NT2/D1 (cell line): ENCODE results near the gene FBXW11.
"Not testable (repeated sequence)": the region's sequence is repeated elsewhere in the genome, so short reads cannot be mapped to it uniquely, and the experiment has no call there.

Experiments
- DNase-seq: peaks from one replicate; pipeline ENCODE4 v3.0.0-alpha.2; 2011; ENCODE audit warnings: low read depth, low spot score
- H3K27me3 ChIP-seq: 2 replicates; pipeline ENCODE4 v1.6.0; 2011; ENCODE audit warnings: mild to moderate bottlenecking; ENCODE audit not compliant: insufficient read length, insufficient read depth
- H3K36me3 ChIP-seq: 2 replicates; pipeline ENCODE4 v1.6.1; 2011; ENCODE audit warnings: mild to moderate bottlenecking, low read length, mixed read lengths; ENCODE audit not compliant: insufficient read depth, insufficient read length
- H3K4me1 ChIP-seq: 2 replicates; pipeline ENCODE4 v1.5.1; 2011; ENCODE audit not compliant: insufficient read depth, insufficient read length
- H3K4me3 ChIP-seq: 2 replicates; pipeline ENCODE4 v1.5.1; 2011; ENCODE audit warnings: low read depth; ENCODE audit not compliant: insufficient read length
- H3K9ac ChIP-seq: 2 replicates; pipeline ENCODE4 v1.6.0; 2011; ENCODE audit warnings: low read depth; ENCODE audit not compliant: insufficient read length
- H3K9me3 ChIP-seq: 2 replicates; pipeline ENCODE4 v1.5.1; 2011; ENCODE audit warnings: mild to moderate bottlenecking, low read length; ENCODE audit not compliant: insufficient read depth
- SUZ12 ChIP-seq: IDR thresholded peaks from 2 replicates; pipeline ENCODE4 v1.6.1; 2011; ENCODE audit not compliant: insufficient read length, insufficient read depth; ENCODE audit errors: extremely low read depth
- YY1 ChIP-seq: IDR thresholded peaks from 2 replicates; pipeline ENCODE4 v1.6.1; 2011; ENCODE audit not compliant: insufficient read length, insufficient read depth
- ZNF274 ChIP-seq: IDR thresholded peaks from 2 replicates; pipeline ENCODE4 v1.6.1; 2011; ENCODE audit warnings: mild to moderate bottlenecking, low read depth, low read length

Gene FBXW11

DNA sequence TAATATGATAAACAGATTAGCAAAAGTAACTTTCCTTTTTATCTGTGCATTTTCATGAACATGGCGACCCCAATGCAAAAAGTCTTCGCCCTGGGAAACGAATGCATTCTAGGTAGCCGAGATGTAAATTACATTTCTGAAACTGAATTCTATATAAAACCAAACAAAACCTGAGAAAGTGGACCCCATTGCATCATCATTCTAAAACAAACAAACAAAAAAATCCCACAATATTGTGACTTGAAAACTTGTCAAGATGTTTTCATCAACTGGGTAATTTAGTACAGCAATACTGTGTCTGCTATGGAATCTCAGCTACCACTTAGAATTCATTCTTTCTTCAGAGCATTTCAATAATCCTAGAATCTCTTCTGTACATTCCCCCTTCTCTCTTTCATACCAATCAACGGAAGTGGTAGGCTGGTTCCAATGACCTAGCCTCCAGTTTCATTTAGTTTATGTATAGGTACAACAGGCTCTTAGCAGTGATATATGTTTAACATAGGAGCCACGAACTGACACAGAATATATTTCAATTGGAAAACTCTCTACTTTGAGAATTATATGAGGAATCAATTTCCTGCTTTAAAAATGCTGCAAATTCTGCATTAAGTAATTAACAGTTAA is 85.6 kb downstream of the FBXW11 start:
- Histone ChIP-seq H3K4me1 (no peaks in the 10 kb centered on the region), H3K36me3 (no peaks in the 10 kb centered on the region), H3K9ac (no peak overlapping the region), H3K4me3 (no peak overlapping the region), H3K27me3 (no peaks in the 10 kb centered on the region), H3K9me3 (peaks cover 6% of the 10 kb centered on the region; the same call in 1 of the 2 replicates)
- no peak for TF ChIP-seq ZNF274
- TF ChIP-seq SUZ12 = no peak
- no peak for TF ChIP-seq YY1
- DNase-seq = no peak

GRCh38 chr5:171915700-171916099 is 90.7 kb downstream of the FBXW11 start:
- not testable (repeated sequence) for H3K9me3 ChIP-seq, H3K4me3 ChIP-seq, DNase-seq, H3K4me1 ChIP-seq, H3K27me3 ChIP-seq, H3K36me3 ChIP-seq, H3K9ac ChIP-seq

GRCh38 chr5:171914726-171915338 is 91.6 kb downstream of the FBXW11 start:
- Histone ChIP-seq H3K9me3 (no peaks in the 10 kb centered on the region), H3K36me3 (peaks cover 7% of the 10 kb centered on the region), H3K4me3 (no peak overlapping the region), H3K9ac (no peak overlapping the region), H3K4me1 (no peaks in the 10 kb centered on the region), H3K27me3 (no peaks in the 10 kb centered on the region)
- DNase-seq = no peak
- TF ChIP-seq YY1 (no peak), ZNF274 (no peak), SUZ12 (no peak)

GRCh38 chr5:171913987-171914273 is 92.5 kb downstream of the FBXW11 start:
- no peak for TF ChIP-seq SUZ12
- no peak for TF ChIP-seq YY1
- no peak for DNase-seq
- no peaks in the 10 kb centered on the region for H3K4me1 ChIP-seq
- H3K9me3 ChIP-seq = no peaks in the 10 kb centered on the region
- no peak overlapping the region for H3K4me3 ChIP-seq
- H3K36me3 ChIP-seq = peaks cover 10% of the 10 kb centered on the region
- H3K9ac ChIP-seq = no peak overlapping the region
- no peaks in the 10 kb centered on the region for H3K27me3 ChIP-seq

- no peak overlapping the region for H3K9ac ChIP-seq
- no peak for DNase-seq
- H3K4me3 ChIP-seq = no peak overlapping the region
- no peaks in the 10 kb centered on the region for H3K9me3 ChIP-seq
- no peak for TF ChIP-seq SUZ12
- TF ChIP-seq ZNF274 = no peak
- no peak for TF ChIP-seq YY1
- peaks cover 4% of the 10 kb centered on the region for H3K4me1 ChIP-seq
- H3K27me3 ChIP-seq = no peaks in the 10 kb centered on the region
- H3K36me3 ChIP-seq = peaks cover 10% of the 10 kb centered on the region
These were observed 95.3 kb downstream of the FBXW11 start for GRCh38 chr5:171911152-171911551.

DNA sequence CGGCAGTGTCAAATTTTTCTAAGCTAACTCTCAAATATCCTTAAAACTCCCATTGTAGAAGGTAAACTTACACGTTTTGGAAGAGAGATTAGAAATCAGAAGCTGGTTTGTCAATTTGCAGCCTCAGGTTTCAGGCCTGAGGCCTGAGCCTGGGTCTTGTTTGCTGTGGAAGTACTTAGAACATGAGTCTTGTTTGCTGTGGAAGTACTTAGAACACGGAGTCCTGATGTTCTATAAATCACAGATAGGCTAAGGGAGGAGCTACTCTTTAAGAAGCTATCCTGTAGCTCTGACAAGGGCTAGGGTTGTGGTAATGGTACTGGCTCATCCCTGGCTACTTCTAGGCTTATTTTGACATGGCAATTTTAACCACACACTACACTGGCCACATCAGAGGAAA is 97.8 kb downstream of the FBXW11 start:
- H3K9ac ChIP-seq = no peak overlapping the region
- H3K36me3 ChIP-seq = peaks cover 10% of the 10 kb centered on the region
- TF ChIP-seq YY1 (no peak), ZNF274 (no peak), SUZ12 (no peak)
- peaks cover 4% of the 10 kb centered on the region for H3K4me1 ChIP-seq
- no peak for DNase-seq
- H3K27me3 ChIP-seq = no peaks in the 10 kb centered on the region
- no peaks in the 10 kb centered on the region for H3K9me3 ChIP-seq
- H3K4me3 ChIP-seq = no peak overlapping the region

GRCh38 chr5:171907725-171908343 is 98.6 kb downstream of the FBXW11 start:
- Histone ChIP-seq H3K36me3 (peaks cover 10% of the 10 kb centered on the region), H3K27me3 (no peaks in the 10 kb centered on the region), H3K9ac (no peak overlapping the region), H3K9me3 (no peaks in the 10 kb centered on the region), H3K4me3 (no peak overlapping the region), H3K4me1 (peaks cover 4% of the 10 kb centered on the region)
- TF ChIP-seq SUZ12 (no peak), YY1 (no peak), ZNF274 (no peak)
- DNase-seq = peak; percentile 44
